NOMO-1 treated with DMSO at 0.1 percent for 48 hours (cell line): ENCODE measurements around the gene ASF1B.
"Not testable (repeated sequence)": the region's sequence is repeated elsewhere in the genome, so short reads cannot be mapped to it uniquely, and the experiment has no call there.

Source experiments
- DNase-seq: peaks from one replicate; lab custom pipeline; 2025; ENCODE audit not compliant: unreplicated experiment; lab: John Stamatoyannopoulos, UW

ASF1B gene

GRCh38 chr19:14136509-14137281 lies at the start of gene ASF1B:
Gene ASF1B, minus strand, starts transcription at chr19:14136589. Its CDS starts 133 bp downstream, at chr19:14136456.
- peak; percentile 100 for DNase-seq

- DNase-seq, result not testable (repeated sequence)
Observed at GRCh38 chr19:14185691-14186090, 49.3 kb upstream of the ASF1B start.

GRCh38 chr19:14185158-14185557 lies 48.8 kb upstream of the ASF1B start:
- DNase-seq, result no peak

DNA sequence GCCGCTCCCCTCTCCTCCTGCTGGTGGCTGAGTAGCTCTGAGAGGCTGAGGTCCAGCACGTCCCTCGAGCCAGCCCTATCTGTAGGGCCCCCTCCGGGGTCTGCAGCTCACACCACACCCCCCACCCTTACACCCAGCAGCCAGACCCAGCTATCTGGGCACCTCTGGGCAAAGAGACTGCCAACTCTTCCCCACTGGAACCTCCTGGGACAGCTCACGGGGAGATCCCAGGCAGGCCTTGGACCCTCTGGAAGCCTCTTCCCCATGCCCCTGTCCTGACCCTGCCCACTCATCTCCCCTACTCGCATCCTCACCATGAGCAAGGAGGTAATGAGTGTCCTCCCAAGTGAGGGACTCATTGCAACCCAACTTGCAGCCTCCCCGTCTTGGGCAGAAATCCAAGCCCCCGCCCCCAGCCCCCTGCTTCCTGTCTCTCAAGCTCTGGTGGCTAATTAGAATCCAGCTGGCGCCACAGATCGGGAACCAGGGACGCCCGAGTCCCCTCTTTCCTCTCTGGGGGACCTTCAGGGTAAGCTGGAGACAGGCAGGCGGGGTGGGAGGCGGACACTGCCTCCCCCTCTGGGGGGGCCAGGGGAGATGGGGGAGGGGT lies 47.5 kb upstream of the ASF1B start:
- DNase-seq, result no peak

GRCh38 chr19:14182476-14182875 lies 46.1 kb upstream of the ASF1B start:
- DNase-seq, result no peak

DNA sequence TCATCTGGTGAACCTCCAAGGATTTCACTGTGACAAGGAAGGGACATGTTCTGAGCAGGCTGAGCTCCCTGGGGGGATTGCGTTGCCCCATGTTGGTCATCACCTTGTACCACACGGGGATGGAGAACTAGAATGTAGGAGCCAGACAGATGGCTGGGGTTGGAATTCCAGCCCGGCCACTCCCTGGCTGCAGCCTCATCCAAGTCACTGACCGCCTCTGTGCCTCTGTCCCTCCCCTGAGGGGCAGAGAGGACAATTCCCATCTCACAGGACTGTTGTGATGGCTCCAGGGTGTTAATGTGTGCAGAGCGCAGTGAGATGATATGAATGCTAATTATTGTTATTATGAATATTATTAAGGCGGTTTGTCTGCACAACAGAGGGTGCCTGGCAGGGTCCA lies 45.5 kb upstream of the ASF1B start:
- no peak for DNase-seq

DNA sequence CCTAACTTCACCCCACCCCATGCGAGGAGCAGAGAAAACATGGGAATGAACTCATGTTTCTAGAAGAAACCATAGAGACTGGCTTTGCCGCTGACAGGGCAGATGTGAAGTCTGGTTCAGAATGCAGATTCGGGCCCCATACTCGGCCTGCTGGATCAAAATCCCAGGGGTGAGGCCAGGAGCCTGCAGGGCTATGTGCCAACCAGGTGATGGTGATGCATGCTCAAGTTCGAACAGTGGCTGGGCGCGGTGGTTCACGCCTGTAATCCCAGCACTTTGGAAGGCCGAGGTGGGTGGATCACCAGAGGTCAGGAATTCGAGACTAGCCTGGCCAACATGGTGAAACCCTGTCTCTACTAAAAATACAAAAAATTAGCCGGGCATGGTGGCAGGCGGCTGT lies 44.8 kb upstream of the ASF1B start:
- DNase-seq, result not testable (repeated sequence)

DNA sequence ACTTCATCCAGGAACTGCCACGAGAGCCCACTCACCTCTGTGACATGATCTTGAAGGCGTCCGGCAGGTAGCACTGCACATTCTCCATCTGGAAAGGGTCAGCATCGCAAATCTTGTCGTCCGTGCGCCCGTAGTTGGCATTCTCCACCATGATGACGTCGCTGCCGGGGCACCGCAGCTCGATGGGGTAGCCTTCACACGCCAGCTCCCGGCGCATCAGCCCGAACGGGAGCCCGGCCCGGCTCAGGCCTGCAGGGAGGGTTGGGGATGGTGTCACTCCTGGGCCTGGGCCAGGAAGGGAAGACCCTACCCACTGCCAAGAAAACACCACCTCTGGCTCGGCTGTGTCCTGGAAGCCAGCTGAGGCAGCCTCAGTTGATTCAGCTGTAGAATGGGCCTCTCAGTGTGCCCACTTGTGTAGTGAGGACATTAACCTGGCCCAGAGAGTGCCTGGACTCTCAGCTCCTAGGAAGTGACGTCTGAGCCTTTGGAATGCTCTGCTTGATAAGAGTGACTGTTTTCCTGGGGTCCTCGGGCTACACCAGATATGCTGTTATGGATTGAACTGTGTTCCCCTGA lies 41.2 kb upstream of the ASF1B start:
- no peak for DNase-seq

DNA sequence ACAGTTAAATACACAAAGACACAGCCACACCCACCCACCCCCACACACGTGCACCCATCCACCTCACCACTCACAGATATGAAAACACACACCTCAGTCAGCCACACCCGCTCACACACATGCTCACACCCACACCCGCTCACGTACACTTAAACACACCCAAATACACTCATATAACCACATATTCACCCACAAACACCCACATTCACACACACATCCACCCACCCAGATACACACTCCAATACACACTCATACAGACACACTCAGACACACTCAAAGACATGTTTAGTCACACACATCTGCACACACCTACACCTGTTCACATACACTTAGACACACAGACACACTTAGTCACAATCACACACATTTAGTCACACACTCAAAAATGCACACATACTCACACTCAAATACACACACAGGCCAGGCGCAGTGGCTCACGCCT lies 39.0 kb upstream of the ASF1B start:
- no peak for DNase-seq

DNA sequence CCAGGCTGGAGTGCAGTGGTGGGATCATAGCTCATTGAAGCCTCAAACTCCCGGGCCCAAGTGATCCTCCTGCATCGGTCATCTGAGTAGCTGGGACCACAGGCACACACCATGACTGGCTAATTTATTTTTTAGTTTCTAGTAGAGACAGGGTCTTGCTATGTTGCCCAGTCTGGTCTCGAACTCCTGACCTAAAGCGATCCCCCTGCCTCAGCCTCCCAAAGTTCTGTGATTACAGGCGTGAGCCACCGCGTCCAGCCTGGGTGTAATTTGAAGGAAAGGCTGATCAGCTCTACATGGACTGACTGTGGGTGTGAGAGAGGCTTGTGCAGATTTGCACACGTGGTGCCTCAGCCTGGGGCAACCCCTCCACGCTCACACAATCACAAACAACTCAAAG lies 38.5 kb upstream of the ASF1B start:
- DNase-seq, result no peak

DNA sequence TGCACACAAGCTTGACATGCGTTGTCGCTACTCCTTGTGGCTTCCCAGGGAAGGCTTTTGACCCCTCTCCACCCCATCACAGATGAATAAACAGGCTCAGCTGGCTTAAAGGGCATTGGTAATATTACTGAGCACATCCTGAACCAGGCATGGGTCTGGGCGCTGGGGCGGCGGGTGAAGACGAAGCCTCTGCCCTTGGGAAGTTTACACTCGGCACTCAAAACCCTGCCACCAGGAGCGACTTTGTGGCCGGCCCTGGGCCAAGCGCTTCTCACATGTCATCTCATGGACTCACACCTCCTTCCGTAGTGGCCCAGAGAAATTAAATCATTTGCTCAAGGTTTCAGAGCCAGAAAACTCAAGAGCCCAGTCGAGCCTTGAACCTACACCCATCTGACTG lies 32.6 kb upstream of the ASF1B start:
- DNase-seq, result no peak

GRCh38 chr19:14168259-14168972 lies 32.0 kb upstream of the ASF1B start:
- no peak for DNase-seq

DNA sequence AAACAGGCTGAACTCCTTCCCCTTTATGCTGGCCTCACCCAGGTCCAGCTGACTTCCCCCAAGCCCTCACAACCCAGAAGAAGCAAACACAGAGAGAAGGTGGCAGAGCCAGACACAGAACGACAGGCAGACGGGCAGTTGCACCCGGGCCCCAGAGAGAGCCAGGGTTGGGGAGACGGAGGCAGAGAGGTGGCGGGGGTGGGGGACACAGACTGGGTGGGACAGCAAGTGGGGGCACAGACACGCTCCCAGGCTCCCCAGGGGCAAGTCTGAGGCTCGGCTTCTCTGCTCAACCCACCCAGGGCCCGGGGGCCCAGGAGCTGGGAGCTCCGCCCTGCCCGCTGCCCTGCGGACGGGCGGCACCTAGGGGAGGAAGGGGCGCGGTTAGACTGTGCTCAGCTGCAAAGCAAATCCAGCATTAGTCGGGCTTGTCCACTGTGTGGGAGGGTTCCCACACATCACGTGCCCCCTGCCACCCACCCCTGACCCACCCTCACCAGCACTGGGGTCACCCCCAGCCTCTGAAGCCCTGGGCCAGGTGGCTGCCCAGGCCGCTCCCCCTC lies 31.3 kb upstream of the ASF1B start:
- no peak for DNase-seq

DNA sequence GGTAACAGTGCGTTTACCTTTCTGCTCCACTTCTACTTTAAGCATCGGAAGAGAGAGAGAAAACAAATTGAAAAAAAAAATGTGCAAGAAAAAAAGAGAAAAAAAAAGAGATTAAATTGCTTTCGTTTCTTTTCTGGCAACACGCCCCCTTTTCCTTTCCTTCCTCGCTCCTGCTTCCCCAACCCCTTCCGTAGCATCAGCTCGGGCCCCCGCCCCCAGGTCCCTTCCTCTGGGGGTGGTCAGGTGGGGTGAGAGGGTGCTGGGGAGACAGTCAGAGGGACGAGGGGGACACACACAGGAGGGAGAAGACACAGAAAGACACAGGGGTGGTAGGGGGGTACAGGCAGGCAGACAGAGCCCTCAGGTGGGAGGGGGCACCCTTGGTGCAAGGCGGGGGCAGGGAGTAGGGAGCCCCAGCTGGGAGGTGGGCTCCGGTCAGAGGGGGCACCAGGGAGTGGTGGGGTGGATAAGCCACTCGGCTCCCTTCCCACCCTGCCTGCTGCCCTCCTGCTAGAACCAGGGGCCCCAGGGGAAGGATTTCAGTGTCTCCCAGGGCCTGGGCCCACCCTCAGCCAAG lies 30.7 kb upstream of the ASF1B start:
- DNase-seq, result no peak

- no peak for DNase-seq
Observed at GRCh38 chr19:14165990-14166830, 29.8 kb upstream of the ASF1B start.

- DNase-seq, result no peak
Observed at GRCh38 chr19:14164724-14165493, 28.5 kb upstream of the ASF1B start.

DNA sequence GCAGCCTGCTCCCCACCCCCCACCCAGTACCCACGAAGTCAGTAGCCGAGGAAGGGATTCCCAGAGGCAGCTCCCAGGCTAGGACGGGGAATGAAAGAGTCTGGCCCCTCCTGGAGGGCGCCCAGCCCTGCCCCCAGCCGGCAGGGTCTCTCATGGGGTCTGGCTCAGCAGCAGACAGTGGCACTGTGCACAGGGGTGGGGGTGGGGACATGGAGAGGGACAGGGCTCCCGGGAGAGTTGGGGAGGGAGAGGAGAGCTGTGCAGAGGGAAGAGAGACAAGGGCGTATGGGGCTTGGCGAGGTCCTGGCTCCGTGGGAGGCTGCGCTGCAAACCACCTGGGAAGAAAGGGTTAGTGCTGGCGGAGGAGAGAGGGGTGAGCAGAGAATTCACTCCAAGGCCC lies 27.7 kb upstream of the ASF1B start:
- DNase-seq, result no peak

DNA sequence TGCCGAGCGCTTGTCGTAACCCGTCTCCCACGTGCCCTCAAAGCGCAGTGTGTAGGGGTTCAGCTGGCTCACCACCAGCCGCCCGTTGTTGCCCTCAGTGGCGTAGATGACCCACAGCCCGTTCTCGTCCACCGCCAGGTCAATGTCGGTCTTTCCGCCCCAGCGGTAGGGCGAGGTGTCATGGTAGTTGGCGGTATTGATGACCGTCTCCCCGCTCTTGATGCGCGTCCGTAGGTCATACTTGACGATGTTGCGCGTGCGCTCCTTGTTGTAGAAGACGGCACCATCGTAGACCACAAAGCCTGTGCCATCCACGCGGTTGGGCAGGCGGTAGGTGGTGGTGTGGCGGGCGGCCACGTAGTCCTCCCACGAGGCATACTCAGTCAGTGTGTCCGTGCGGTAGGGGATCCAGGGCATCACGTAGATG lies 26.5 kb upstream of the ASF1B start:
- no peak for DNase-seq

DNA sequence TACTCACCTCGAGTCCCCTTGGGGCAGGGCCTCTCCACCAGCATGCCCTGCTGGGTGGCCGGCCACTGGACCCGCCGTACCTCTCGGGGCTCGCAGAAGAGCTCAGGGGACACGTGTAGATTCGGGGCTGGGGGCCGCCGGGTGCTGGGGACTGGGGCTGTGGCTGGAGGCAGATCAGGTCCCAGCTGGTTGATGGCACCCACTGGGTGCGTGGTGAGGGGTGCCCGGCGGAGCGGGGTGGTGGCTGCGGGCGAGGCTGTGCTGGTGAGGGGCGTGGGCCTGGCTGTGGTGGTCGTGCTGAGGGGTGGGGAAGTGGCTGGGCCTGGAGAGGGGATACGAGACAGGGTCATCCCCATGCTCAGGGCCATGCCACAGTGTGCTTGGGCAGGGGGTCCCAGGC lies 24.9 kb upstream of the ASF1B start:
- DNase-seq, result no peak
